ENCODE data around the gene TEAD1.
A peak's percentile ranks its signal among the peaks of the same experiment; 100 is the strongest.

TEAD1 gene

DNA sequence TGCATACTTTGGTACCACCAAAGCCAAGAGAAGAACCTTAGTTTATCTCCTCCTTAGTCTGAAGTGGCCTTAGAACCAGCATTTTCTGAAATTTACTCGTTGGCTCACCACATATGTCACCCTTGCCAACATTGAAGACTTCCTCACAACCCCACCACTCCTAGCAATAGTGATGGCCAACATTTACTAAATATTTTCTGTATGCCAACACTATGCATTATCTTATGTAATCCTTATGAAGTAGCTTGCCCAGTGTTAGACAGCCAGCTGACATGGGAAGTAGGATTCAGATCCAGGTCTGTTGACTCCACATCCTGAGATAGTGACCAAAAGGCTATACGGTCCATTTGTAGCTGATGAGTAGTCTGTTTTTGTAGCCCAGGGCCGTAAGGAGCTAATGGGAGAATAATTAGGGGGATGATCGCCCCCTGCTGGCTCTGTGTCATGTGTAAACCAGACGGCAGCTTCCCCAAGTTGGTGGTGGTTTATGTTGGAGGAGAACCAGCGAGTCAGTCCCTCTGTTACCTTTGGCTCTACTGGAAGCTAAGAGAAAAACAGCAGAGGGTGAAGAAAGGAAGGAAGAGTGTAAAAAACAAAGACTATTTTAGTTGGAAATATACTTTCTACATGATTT is 214.4 kb downstream of the TEAD1 start:
- DNase-seq (ENCODE audit: low spot score) (peak; percentile 61), FAIRE-seq (peak; percentile 24)

- peak; percentile 23 for DNase-seq (ENCODE audit: low spot score)
- FAIRE-seq = no peak
Measured at GRCh38 chr11:12889243-12889642, 215.0 kb downstream of the TEAD1 start.

- DNase-seq (ENCODE audit: low spot score) = no peak
- no peak for FAIRE-seq
Measured at GRCh38 chr11:12890476-12890875, 216.3 kb downstream of the TEAD1 start.

- FAIRE-seq = peak; percentile 57
Measured at GRCh38 chr11:12893787-12894672, 219.8 kb downstream of the TEAD1 start.

DNA sequence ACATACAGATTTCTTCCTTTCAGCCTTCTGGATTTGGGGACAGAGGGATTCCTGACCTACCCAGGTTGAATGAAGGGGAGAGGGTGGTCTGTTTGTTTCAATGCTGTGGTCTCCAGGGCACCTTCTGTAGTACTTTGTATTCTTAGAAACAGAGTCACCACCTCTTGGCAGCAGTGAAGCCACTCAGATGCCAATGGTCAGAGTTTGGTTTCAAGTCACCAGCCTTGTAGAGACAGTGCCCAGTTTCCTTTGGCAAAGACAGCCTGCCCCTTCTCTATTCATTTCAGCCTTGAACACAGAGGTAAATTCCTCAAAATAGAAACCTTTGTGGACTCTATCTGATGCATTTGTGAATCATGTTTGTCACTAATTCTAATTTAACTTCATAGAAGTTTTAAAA is 223.2 kb downstream of the TEAD1 start:
- DNase-seq (ENCODE audit: low spot score) = no peak
- FAIRE-seq = no peak

More at GRCh38 chr11:12893787-12894672, 219.8 kb downstream of the TEAD1 start:
- DNase-seq (ENCODE audit: low spot score) = peak; percentile 33

DNA sequence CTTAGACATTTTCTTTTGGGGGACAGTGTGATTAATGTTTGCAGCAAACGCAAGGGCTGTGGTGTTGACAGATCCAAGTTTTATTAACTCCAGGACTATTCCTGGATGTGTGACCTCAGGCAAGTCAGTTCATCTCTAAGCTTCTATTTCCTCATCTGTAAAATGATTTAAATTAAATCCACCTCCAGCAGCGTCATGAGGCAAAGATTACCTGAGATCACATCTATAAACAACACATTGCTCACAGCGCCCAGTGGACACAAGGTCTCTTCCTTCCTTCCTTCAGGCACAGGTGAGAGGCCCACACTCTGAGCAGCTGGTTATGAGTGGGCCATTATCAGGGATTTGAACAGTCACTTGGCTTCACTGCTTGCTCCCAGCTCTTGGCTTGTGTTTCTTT is 223.6 kb downstream of the TEAD1 start:
- DNase-seq (ENCODE audit: low spot score) (no peak), FAIRE-seq (no peak)

- peak; percentile 70 for FAIRE-seq
- DNase-seq (ENCODE audit: low spot score) = peak; percentile 88
Measured at GRCh38 chr11:12900496-12900895, 226.3 kb downstream of the TEAD1 start.

DNA sequence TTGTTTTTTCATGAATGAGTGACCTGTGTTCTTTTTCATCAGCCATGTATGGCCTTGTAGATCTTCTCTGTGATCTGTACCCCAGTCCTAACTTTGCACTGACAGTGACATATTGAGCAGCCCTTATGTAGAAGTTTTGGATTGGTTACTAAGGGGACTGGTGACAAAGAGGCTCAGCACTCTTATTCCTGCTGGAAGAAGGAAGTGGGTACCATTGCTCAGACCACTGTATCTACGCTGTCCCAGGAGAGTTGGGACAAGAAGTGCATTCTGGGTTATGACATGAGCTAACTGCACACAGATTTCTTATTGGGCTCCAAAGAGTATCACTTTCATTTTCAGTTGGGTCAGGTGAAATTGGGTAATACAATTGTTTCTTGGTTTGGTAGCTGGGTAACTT is 227.1 kb downstream of the TEAD1 start:
- DNase-seq (ENCODE audit: low spot score) (peak; percentile 20), FAIRE-seq (no peak)

DNA sequence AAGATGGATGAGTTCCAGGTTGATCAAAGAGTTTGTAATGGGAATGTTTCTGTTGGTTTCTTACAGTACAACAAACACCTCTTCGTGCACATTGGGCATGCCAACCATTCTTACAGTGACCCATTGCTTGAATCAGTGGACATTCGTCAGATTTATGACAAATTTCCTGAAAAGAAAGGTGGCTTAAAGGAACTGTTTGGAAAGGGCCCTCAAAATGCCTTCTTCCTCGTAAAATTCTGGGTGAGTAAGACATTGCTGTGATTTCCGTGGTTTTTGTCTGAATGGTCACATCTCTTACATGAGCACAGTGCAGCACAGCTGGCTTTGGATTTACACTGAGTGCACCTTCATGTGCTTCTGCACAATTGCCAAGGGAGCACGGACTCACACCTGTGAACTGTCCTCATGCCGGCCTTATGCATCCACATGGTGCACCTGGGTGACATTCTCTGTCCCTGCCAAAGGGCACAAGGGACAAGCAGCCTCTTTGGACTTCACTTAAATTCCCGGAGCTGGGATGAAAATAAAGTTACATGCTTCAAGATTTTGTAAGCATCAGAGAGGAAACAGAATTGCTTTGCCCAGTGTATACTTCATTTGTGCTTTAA is 227.8 kb downstream of the TEAD1 start:
- DNase-seq (ENCODE audit: low spot score) (peak; percentile 34), FAIRE-seq (no peak)

DNA sequence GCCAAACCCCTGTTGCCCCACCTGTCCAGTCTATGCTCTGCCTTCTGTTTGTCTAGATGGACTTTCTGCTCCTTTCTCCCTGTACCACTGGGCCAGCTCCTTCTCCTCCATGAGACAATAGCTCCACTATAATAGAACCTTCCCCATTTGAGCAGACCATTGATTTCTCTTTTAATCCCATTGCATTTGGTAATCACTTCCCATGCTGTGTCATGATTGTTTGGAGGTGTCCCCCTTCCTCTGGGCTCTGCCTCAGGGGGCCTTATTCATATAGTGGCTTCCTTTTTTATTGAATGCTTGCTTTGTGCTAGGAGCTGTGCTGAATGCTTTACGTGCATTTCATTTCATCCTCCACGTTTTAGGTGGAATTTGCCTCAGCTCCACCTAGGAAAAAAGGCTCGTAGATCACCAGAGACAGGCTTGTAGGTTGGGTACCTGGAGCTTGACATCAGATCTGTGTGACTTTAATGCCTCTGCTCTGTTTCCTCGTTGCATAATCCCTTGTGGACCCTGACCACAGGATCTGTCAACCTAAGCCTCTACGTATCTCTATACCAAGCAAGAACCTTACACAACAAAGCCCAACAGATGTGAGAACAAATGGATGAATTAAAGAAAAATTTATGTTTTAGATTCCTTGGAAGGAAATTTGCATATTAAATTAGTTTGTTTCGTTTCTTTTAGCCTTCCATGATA is 228.7 kb downstream of the TEAD1 start:
- FAIRE-seq = no peak
- DNase-seq (ENCODE audit: low spot score) = no peak

DNA sequence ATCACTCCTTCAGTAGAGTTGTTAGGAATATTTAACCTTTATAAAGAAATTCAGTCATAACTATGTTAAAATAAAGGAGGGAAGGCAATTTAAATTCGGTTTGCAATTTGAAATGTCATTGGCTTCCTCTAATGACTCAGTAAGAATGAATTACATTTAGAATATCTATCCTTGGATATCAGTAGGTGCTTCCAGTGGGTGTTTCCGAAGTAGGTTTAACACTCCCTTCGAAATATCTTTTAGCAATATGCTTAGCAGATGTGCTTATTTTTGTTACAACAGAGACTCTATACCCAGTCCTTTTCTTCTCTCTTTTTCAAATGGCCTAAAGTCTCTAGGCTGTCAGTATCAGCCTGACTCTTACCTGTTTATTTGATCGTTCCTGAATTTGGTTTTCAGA is 231.2 kb downstream of the TEAD1 start:
- FAIRE-seq (no peak), DNase-seq (ENCODE audit: low spot score) (no peak)

DNA sequence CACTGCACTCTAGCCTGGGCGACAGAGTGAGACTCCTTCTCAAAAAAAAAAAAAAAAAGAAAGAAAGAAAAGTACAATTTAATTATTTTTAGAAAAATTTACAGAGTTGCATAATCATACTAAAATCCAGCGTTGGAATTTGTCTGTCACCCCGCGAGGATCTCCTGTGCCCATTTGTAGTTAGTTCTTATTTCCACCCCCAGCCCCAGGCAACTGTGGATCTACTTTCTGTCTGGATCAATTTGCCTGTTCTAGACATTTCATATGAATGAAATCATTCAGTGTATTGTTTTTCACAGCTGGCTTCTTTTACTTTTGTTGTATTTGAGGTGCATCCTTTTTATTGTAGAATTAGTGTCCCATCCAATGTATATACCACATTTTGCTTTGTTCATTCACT is 232.3 kb downstream of the TEAD1 start:
- DNase-seq (ENCODE audit: low spot score) (no peak), FAIRE-seq (no peak)

GRCh38 chr11:12909879-12910278 is 235.7 kb downstream of the TEAD1 start:
- FAIRE-seq = no peak
- no peak for DNase-seq (ENCODE audit: low spot score)

DNA sequence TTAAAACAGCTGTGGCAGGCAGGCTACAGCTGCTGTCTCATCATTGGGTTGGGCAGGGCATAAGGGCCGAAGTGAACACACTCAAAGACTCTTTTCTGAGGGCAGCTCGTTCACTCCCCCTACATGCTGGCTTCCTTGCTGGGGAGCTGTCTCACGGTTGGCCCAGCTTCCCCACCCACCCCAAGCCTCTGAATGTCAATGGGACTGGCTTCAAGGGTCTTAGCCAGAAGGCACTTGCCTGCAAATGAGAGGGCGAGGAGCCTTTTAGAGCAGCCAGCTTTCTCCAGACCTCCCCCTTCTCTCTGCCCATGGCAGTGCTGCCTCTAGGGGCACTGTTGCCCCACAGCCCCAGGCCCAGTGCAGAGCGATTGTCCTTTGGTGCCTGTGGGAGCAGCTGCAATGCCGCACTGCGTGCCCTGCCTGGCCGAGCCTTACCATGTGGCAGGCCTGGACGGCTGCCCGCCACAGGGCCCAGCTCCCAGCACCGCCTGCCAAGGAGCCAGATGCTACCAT is 240.2 kb downstream of the TEAD1 start:
- DNase-seq (ENCODE audit: low spot score) = no peak
- FAIRE-seq = no peak

- FAIRE-seq = no peak
Measured at GRCh38 chr11:12915093-12915492, 240.9 kb downstream of the TEAD1 start.

DNA sequence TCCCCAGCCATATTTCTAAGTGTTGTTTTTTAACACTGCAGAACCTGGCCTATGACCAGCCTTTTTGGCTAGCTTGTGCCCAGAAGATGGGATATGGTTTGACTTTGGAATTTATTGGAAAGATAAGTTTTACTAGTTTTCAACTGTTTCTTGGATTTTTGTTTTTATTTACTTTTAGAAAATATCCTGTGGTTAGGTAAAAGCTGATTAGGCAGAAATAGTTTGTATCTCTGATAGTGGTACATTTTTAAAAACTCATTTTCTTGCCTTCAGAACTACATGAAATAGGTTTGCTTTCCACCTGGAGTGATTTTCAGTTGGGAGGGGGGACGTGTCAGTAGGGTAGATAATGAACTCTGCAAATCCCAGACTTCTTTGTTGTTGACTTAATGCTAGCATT is 243.6 kb downstream of the TEAD1 start:
- FAIRE-seq = no peak
- DNase-seq (ENCODE audit: low spot score) = no peak

More at GRCh38 chr11:12915093-12915492, 240.9 kb downstream of the TEAD1 start:
- no peak for DNase-seq (ENCODE audit: low spot score)

DNA sequence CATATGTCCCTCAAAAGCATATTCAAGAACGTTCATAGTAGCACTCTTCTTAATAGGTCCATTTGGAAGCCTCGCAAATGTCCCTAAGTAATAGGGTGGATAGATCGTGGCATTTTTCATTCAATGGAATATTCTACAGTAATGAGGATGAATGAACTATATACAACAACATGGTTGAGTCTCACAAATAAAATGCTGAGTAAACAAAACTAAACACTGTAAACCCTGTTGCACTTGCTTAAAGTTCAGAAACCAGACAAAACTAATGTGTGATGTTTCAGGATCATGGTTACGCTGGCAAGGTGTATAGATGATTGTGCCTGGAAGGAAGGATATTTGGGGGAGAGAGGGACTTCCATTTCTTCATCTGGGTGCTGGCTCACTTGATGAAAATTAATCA is 244.4 kb downstream of the TEAD1 start:
- no peak for DNase-seq (ENCODE audit: low spot score)
- no peak for FAIRE-seq

GRCh38 chr11:12922418-12922817 is 248.2 kb downstream of the TEAD1 start:
- DNase-seq (ENCODE audit: low spot score) = no peak
- no peak for FAIRE-seq

- no peak for FAIRE-seq
- DNase-seq (ENCODE audit: low spot score) = no peak
Measured at GRCh38 chr11:12922980-12923507, 248.8 kb downstream of the TEAD1 start.

DNA sequence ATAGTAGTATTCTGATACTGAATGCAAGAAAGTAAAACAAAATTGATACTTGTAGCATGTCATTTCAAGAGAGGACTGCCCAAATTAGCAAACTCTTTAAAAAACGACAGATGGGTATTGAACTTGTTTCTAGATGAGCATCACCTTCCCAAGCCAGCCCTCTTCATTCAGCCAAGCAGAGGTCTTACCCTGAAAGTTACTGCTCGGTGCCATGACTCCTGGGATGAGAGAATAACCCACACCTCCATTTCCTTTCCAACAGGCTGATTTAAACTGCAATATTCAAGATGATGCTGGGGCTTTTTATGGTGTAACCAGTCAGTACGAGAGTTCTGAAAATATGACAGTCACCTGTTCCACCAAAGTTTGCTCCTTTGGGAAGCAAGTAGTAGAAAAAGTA is 250.4 kb downstream of the TEAD1 start:
- no peak for DNase-seq (ENCODE audit: low spot score)
- no peak for FAIRE-seq

GRCh38 chr11:12925520-12925919 is 251.3 kb downstream of the TEAD1 start:
- DNase-seq (ENCODE audit: low spot score) (no peak), FAIRE-seq (no peak)
